BLaER1 (cell line): ENCODE data around the gene RTCB.

Experiments
- H3K27ac ChIP-seq: shearing (Covaris generic); formaldehyde crosslinking; 2 replicates; pipeline ENCODE4 v1.8.1; 2022
- H3K27me3 ChIP-seq: shearing (Covaris generic); formaldehyde crosslinking; 2 replicates; pipeline ENCODE4 v1.8.1; 2022
- H3K36me3 ChIP-seq: shearing (Covaris generic); formaldehyde crosslinking; 2 replicates; pipeline ENCODE4 v1.8.1; 2022
- H3K4me1 ChIP-seq: shearing (Covaris generic); formaldehyde crosslinking; 2 replicates; pipeline ENCODE4 v1.8.1; 2022
- H3K4me2 ChIP-seq: shearing (Covaris generic); formaldehyde crosslinking; 2 replicates; pipeline ENCODE4 v1.8.1; 2022
- H3K4me3 ChIP-seq: shearing (Covaris generic); formaldehyde crosslinking; 2 replicates; pipeline ENCODE4 v1.8.1; 2022
- H3K9ac ChIP-seq: shearing (Covaris generic); formaldehyde crosslinking; 2 replicates; pipeline ENCODE4 v1.8.1; 2022
- H3K9me3 ChIP-seq: shearing (Covaris generic); formaldehyde crosslinking; 2 replicates; pipeline ENCODE4 v1.8.1; 2022
- H4K20me1 ChIP-seq: shearing (Covaris generic); formaldehyde crosslinking; 2 replicates; pipeline ENCODE4 v1.8.1; 2022
- Cebpa-rat ChIP-seq: shearing (Covaris generic); IDR thresholded peaks from 2 replicates; pipeline ENCODE4 v1.8.1; 2022

The RTCB gene

DNA sequence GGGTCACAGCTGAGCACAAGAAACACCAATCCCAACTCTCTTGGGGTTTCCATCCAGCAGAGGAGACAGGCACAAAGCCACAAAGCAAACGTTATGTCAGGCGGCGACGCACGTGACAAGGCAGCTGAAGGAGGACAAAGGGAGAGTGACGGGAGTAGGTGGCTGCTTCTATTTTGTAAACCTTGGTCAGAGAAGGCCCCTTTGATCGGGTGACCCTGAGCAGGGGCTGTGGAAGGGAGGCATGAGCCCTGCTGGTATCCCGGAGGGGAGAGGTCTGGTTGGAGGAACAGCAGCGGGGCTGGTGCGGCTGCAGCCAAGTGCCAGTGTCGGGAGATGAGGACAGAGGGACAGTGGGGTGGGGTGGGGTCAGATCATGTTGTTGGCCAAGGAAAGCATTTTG lies 71.6 kb downstream of the RTCB start:
- H3K9ac ChIP-seq, result no peak overlapping the region
- no peak for TF ChIP-seq Cebpa-rat
- no peaks in the 10 kb centered on the region for H4K20me1 ChIP-seq
- H3K4me2 ChIP-seq, result no peak overlapping the region
- no peaks in the 10 kb centered on the region for H3K9me3 ChIP-seq
- no peaks in the 10 kb centered on the region for H3K4me1 ChIP-seq
- H3K4me3 ChIP-seq, result no peak overlapping the region
- H3K27me3 ChIP-seq, result no peaks in the 10 kb centered on the region
- H3K36me3 ChIP-seq, result no peaks in the 10 kb centered on the region
- H3K27ac ChIP-seq, result no peak overlapping the region

DNA sequence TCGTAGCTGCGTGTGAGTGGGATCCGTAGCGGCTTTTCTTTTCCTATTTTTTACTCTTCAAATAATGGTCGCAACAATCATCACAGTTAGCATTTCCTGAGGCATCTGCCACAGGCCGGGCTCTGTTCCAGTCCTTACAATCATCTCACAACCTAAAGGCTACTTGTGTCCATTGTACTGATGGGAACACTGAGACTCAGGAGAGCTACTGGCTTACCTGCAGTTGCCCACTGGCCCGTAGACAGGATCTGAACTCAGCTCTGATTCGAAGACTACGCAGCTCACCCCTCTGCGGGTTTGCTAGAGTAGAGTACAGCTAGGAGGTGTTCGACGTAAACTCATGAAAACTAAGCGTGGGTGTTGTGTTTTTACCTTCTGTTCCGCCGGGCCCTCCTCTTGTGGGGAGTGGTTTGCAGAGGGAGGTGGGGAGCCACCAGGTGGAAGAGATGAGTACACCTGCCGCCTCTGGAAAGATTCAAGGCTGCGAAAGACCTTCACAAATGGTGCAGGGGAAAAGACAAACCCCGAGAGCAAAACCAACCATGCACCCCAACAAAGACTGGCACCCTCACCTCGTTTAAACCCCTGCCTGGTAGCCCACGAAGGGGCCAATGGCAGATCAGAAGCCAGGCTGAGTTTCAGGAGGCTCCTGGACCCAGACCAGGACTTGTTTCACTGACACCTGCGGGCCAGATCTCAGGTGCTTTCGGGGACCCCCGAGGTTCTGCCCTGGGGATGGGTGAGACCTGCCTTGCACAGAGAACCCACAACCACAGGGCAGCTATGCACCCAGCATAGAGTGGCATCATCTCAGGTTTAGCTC lies 72.6 kb downstream of the RTCB start:
- Histone ChIP-seq H3K27me3 (no peaks in the 10 kb centered on the region), H3K4me3 (no peak overlapping the region), H3K9ac (no peak overlapping the region), H3K9me3 (no peaks in the 10 kb centered on the region), H3K4me1 (no peaks in the 10 kb centered on the region), H3K4me2 (no peak overlapping the region), H4K20me1 (no peaks in the 10 kb centered on the region), H3K36me3 (no peaks in the 10 kb centered on the region), H3K27ac (no peak overlapping the region)
- no peak for TF ChIP-seq Cebpa-rat

DNA sequence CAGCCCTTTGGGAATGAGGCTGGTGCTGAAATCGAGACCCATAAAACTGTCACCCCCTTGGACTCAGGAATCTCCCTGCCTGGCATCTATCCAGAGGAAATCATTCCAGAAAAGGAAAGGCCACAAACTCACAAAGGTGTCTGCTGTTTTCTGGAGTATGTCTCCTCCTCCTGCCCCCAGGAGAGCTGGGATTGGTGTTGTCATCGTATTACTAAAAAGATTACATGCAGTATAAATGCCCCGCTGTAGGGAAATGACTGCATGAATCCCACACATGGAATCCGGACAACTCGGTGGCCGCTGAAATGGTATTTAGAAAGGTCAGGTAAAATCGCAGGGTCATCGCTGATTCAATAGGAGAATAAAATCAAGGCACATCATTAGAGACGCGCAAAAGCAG lies 73.3 kb downstream of the RTCB start:
- TF ChIP-seq Cebpa-rat, result no peak
- H3K4me3 ChIP-seq, result no peak overlapping the region
- no peak overlapping the region for H3K9ac ChIP-seq
- no peaks in the 10 kb centered on the region for H3K9me3 ChIP-seq
- H3K27ac ChIP-seq, result no peak overlapping the region
- H3K4me2 ChIP-seq, result no peak overlapping the region
- no peaks in the 10 kb centered on the region for H4K20me1 ChIP-seq
- no peaks in the 10 kb centered on the region for H3K36me3 ChIP-seq
- no peaks in the 10 kb centered on the region for H3K4me1 ChIP-seq
- H3K27me3 ChIP-seq, result no peaks in the 10 kb centered on the region
